Measurements from ENCODE around the gene HSPA6.
"Not testable (repeated sequence)": the region's sequence is repeated elsewhere in the genome, so short reads cannot be mapped to it uniquely, and the experiment has no call there.

HSPA6 gene

DNA sequence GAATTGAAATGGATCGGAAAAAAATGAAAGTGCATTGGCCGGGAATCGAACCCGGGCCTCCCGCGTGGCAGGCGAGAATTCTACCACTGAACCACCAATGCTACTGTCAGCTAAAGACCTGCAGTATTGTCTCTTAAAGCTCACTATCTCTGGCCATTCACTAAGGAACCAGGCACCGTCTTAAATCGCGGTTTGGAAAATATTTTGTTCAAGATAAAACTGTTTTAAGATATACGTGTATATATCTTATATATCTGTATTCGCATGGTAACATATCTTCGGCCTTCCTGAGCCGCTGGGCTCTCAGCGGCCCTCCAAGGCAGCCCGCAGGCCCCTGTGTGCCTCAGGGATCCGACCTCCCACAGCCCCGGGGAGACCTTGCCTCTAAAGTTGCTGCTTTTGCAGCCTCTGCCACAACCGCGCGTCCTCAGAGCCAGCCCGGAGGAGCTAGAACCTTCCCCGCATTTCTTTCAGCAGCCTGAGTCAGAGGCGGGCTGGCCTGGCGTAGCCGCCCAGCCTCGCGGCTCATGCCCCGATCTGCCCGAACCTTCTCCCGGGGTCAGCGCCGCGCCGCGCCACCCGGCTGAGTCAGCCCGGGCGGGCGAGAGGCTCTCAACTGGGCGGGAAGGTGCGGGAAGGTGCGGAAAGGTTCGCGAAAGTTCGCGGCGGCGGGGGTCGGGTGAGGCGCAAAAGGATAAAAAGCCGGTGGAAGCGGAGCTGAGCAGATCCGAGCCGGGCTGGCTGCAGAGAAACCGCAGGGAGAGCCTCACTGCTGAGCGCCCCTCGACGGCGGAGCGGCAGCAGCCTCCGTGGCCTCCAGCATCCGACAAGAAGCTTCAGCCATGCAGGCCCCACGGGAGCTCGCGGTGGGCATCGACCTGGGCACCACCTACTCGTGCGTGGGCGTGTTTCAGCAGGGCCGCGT, at the start of gene HSPA6:
TSS of gene HSPA6 (plus strand) at position 724 of the 925 bp plus-strand sequence. CDS start at position 843, 119 bp downstream.
- DNase-seq = peak; percentile 89

- not testable (repeated sequence) for DNase-seq
Measured at GRCh38 chr1:161477711-161478110, 46.6 kb upstream of the HSPA6 start.

DNA sequence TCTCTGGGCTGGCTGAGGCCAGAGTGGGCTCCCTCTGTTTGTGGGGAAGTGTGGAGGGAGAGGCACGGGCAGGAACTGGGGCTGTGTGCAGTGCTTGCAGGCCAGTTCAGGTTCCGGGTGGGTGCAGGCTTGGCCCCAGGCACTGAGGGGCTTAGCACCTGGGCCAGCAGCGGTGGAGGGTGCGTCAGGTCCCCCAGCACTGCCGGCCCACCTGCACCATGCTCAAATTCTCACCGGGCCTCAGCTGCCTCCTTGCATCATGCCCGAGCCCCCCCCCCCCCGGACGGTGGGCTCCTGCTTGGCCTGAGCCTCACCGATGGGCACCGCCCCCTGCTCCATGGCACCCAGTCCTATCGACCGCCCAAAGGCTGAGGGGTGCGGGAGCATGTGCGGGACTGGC, 45.4 kb upstream of the HSPA6 start:
- no peak for DNase-seq

- no peak for DNase-seq
Measured at GRCh38 chr1:161480381-161481035, 43.8 kb upstream of the HSPA6 start.

DNA sequence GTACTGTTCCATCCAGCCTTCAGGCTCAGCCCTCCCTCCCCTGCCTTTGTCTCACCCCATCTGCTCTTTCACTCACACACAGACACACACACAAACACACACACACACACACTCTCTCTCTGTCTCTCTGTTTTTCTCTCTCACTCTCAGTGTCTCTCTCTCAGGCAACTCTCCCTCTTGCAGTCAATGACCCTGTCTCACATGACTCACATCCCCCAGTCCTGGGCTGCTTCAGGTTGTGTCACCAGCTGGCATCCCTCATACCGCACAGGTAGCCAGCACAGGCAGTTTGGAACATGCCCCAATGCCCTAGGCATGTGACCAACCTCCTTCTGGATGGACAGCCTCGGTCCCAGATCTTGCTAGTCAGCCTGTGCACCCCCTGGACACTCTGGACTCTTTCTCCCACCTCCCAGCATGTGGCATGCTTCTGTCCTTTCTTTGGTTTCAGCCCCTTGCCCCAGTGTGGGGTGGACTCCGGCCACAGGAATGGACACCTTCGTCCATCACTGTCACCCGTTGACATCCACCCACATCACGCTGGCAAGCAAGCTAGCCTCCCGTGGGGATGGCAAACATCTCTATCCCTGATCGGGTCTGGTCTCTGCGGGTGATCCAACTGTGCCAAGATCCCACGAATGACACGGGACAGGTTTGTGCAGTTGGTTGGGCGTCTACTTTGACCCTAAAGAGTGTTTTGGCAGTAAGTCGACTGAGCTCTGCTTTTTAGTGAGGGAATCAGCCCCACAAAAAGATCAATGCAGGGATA, 42.5 kb upstream of the HSPA6 start:
- no peak for DNase-seq

DNA sequence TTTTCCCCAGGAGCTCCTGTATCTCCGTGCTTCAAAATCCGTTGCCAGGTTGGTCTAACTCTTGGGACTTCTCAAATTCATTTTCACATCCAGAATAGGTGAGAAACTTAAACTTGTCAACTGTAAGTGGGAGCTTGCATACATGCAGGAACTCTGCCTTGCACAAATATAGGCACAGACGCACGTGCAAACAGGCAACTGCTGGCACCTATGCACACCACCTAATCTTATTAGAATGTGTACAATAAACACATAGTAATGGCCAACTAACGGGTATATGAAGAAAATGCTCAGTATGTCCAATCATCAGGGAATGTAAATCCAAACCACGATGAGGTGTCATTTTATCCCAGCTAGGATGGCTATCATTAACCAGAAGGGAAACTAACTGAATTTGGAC, 41.7 kb upstream of the HSPA6 start:
- no peak for DNase-seq

- no peak for DNase-seq
Measured at GRCh38 chr1:161483361-161483760, 41.0 kb upstream of the HSPA6 start.

DNA sequence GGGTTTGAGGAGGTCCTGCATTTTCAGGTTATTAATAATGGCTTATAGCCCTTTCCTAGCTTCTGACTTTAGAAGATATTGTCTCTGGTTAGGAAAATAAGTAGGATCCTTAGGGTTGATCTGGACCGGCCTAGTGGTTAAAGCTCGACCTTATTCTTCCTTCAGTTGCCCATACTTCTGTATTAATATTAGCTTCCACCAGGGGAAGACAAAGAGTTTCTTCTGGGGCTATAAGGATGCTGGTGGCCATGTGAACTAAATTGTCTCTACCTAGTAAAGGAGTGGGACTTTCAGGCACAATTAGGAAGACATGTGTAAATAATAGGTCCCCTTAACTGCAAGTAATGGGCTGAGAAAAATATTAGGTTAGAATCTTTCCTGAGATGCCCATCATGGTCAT, 39.7 kb upstream of the HSPA6 start:
- no peak for DNase-seq

- peak; percentile 18 for DNase-seq
Measured at GRCh38 chr1:161486806-161487741, 37.3 kb upstream of the HSPA6 start.

DNA sequence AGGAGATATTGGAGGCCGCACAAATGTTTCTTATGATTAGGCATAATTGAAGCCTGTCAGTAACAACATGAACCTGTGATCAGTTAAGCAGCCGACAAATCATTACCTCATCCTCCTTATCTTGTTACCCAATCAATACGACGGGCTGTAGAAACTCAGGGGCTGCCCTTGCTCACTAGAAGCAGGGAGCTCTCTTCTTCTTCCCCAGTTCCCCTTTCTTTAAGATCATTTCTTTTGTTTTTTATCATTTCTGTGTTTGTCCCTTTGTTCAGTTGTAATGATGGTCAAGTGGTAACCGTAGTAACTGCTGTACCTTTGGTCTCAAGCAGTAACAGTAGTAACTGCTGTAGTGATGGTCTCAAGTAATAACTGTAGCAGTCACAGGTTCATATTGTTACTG, 32.9 kb upstream of the HSPA6 start:
- no peak for DNase-seq

DNA sequence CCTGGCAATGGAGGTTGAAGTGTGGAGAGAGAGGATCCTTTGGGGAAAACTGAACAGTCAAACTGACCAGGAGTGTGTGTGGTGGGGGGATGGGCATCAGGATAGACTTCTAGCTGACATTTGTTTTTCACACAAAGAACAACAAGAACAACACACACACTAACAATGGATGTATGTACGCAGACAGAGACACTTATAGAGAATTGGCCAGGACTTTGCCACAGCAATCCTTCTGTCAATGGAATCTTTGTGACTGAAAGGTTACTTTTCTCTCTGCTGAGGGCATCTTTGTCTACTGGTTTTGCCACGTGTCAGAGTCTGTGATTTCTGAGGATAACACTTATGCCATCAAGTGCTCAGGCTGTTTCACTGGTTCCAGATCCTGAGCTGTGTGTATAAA, 31.5 kb upstream of the HSPA6 start:
- DNase-seq = no peak

DNA sequence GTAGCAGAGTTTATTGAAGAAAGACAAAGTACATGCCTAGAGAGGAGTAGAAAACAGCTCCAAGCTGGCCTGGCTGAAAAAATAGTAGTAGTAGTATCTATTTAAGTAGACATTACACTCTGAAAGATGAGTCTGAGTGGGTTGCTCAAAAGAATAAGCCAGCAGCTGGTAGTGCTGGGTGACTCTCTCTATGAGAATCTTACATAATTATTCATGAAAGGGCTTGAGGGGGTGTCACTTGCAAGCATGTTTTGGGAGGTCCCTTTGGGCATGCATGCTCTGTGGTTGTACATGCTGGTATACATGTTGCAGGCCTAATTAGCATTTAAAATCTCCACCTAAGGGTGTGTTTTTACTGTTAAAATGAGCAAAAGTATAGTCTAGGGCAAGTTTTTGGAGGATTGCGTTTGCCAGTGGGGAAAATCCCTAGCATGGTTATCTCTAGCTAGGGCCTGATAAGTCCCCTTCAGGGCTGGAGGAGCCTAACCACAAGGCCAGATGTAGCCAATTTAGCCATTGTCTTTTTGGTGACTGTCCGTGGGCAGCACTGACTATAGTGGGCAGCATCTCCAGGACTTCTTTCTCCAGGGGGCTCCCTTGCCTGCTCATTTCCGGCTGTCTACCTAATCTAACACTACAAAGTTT, 30.1 kb upstream of the HSPA6 start:
- no peak for DNase-seq

DNA sequence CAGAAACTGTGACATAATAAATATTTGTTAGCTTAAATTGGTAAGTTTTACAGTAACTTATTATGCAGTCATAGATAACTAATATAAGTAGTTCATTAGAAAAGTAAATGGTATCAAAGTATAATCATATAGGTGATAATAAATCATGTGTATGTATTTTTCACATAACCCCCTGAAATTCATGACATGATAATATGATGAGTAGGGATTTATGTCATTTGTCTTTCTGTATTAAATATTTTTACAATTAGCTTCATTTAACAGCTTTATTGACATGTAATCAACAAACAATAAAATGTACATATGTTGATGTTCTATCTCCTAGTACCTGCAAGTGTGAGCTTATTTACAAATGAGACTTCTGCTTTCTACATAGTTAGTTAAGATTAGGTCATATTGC, 28.9 kb upstream of the HSPA6 start:
- no peak for DNase-seq

DNA sequence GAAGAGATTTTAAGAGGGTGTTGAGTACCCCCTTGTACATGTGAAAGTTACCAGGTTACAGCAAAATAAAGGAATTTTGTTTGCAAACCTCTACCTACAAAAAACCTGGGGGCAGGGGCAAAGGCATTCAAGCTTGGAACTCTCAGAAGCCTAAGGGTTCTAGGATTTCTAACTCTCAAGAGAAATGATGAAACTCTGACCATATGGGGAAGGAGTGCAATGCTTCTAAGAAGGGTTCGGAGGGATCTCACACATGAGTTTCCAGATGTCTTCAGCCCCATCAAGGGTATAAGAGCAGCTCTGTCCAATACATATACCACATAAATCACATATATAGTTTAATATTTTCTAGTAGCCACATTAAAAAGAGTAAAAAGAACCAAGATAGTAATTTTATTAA, 26.4 kb upstream of the HSPA6 start:
- DNase-seq = no peak

- no peak for DNase-seq
Measured at GRCh38 chr1:161498646-161499045, 25.7 kb upstream of the HSPA6 start.

DNA sequence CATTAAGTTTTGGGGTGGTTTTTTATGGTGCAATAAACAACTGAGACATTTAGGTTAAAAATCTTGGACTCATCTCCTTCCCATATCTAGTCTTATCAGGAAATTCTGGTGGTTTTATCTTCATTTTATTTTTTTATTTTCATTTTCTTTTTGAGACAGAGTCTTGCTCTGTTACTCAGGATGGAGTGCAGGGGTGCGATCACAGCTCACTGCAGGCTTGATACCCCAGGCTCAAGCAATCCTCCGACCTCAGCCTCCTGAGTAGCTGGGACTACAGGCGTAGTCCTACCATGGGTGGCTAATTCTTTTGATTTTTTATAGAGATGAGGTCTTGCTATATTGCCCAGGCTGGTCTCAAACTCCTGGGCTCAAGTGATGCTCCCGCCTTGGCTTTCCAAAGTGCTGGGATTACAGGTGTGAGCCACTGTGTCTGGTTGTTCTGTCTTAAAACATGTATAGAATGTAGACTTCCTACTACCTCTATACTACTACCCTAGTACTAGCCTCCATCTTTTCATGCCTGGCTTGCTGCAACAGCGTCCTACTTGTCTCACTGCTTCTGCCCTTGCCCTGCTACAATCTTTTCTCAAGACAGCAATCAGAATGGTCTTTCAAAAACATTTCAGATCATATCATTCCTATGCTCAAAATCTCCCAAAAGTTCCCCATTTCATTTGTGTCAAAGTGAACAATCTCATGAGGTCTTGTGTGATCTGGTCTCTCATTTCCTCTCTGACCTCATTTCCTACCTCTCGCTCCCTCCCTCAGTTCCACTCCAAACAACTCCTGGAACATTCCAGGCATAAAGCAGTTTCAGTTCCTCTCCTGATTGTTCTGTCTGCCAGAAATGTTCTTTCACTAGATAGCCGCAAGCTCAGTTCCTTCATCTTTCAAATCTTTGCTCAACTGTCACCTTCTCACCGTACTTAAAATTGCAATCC, 25.0 kb upstream of the HSPA6 start:
- DNase-seq = no peak

DNA sequence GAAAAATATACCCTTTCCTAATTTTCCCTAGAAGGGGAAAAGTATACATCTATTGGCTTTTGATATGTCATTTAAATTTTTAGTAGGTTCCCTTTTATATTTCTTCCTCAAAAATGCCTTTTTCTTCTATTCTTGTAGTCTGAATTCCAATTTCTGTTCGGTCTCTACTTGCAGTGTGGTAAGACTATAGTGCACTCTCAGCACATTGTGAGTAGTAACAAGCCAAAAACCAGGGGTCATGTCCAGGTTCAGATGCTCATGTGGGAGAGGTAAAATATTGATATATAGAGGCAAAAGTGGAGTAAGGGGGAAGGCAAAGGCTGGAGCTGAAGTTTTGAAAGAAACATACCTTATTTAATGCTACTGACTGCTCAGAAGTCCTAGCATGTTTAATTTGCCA, 23.1 kb upstream of the HSPA6 start:
- no peak for DNase-seq

GRCh38 chr1:161502181-161502580, 22.2 kb upstream of the HSPA6 start:
- DNase-seq = peak; percentile 71

- no peak for DNase-seq
Measured at GRCh38 chr1:161502641-161503393, 21.5 kb upstream of the HSPA6 start.

DNA sequence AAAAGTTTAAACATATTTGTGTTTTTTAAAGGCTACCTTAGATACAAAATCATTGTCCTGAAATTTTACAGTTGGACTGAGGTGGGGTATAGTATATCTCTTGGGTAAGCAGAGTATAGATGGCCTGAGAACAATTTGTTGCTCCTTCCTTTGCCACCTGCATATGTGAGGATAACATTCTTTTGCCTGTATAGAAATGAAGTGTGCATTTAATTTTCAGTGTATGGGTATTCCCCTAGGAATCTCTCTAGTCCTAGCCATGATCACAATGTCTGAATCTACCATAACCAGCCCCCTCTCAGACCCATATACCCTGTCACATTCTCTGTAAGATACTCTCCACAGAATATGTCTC, 21.0 kb upstream of the HSPA6 start:
- DNase-seq = no peak

Measured in NCI-H2227 treated with DMSO at 0.1 percent for 48 hours (cell line).